Left renal cortex interstitium (tissue), 4 donors: ENCODE data around the gene HAPLN1. TPM values are rescaled to one million over a fixed set of nuclear protein-coding genes. Genes with fewer than 3 reads are reported as not detected.
A peak's percentile ranks its signal among the peaks of the same experiment; 100 is the strongest.

ENCODE experiments used
- DNase-seq, 4 donors: peaks; one replicate each; pipeline ENCODE4 v3.0.0-alpha.2; 2013; ENCODE audit warnings: low read depth in 4 of 4, low spot score in 2 of 4, missing footprints in 1 of 4
- polyA plus RNA-seq, 4 donors: library from polyadenylated mRNA; unstranded; fragments of 120-200 nt; gene quantifications; one replicate each; pipeline ENCODE4 v1.2.1, GENCODE V29; 2013; ENCODE audit not compliant: insufficient read length in 4 of 4

The HAPLN1 gene
- polyA plus RNA-seq, 4 donors = 3.9 to 9.7 (median 7.7) TPM

- no peak for DNase-seq
Measured at GRCh38 chr5:83718936-83719495, 1.6 kb downstream of the HAPLN1 start.

- peak in 2 of 4 donors; percentile 39 to 66 for DNase-seq
Measured at GRCh38 chr5:83718195-83718825, 2.3 kb downstream of the HAPLN1 start.

GRCh38 chr5:83715236-83716065 lies 5.2 kb downstream of the HAPLN1 start:
- no peak for DNase-seq

- DNase-seq = no peak
Measured at GRCh38 chr5:83714810-83715209, 5.8 kb downstream of the HAPLN1 start.

GRCh38 chr5:83711982-83712601 lies 8.6 kb downstream of the HAPLN1 start:
- DNase-seq = no peak

- no peak for DNase-seq
Measured at GRCh38 chr5:83709973-83710372, 10.7 kb downstream of the HAPLN1 start.

GRCh38 chr5:83708170-83708569 lies 12.5 kb downstream of the HAPLN1 start:
- DNase-seq = no peak

GRCh38 chr5:83703059-83703458 lies 17.6 kb downstream of the HAPLN1 start:
- no peak for DNase-seq

- DNase-seq = no peak
Measured at GRCh38 chr5:83701886-83702285, 18.8 kb downstream of the HAPLN1 start.

GRCh38 chr5:83689881-83690280 lies 30.8 kb downstream of the HAPLN1 start:
- DNase-seq = no peak

- no peak for DNase-seq
Measured at GRCh38 chr5:83688281-83688680, 32.4 kb downstream of the HAPLN1 start.

GRCh38 chr5:83687124-83687619 lies 33.5 kb downstream of the HAPLN1 start:
- DNase-seq = no peak

- no peak for DNase-seq
Measured at GRCh38 chr5:83686251-83686650, 34.4 kb downstream of the HAPLN1 start.

- DNase-seq = no peak
Measured at GRCh38 chr5:83683836-83684235, 36.8 kb downstream of the HAPLN1 start.

GRCh38 chr5:83672646-83673045 lies 48.0 kb downstream of the HAPLN1 start:
- peak in 1 of 4 donors; percentile 11 for DNase-seq

GRCh38 chr5:83672158-83672557 lies 48.5 kb downstream of the HAPLN1 start:
- DNase-seq = no peak

- DNase-seq = no peak
Measured at GRCh38 chr5:83665631-83666030, 55.0 kb downstream of the HAPLN1 start.

GRCh38 chr5:83662558-83662957 lies 58.1 kb downstream of the HAPLN1 start:
- DNase-seq = no peak

GRCh38 chr5:83657807-83658525 lies 62.7 kb downstream of the HAPLN1 start:
- no peak for DNase-seq

- no peak for DNase-seq
Measured at GRCh38 chr5:83654427-83654994, 66.1 kb downstream of the HAPLN1 start.
